SK-N-SH (cell line): ENCODE data around the gene USP10. TPM values are rescaled to one million over a fixed set of nuclear protein-coding genes. Genes with fewer than 3 reads are reported as not detected.

Source experiments
- CTCF ChIA-PET: fragments of 300-600, 350-600 bp; formaldehyde crosslinking; extraction: SDS; loops from one replicate; lab custom pipeline; 2021; lab: Yijun Ruan, JAX
- POLR2A ChIA-PET: fragments of 350-600 bp; sonication (Branson Sonifier 250); formaldehyde crosslinking; extraction: SDS; loops from one replicate; lab custom pipeline; 2020; ENCODE audit warnings: antibody characterized with exemption, inconsistent platforms; lab: Yijun Ruan, JAX
- DNase-seq: peaks from one replicate; pipeline ENCODE4 v3.0.0; 2012
- H2AFZ ChIP-seq: fragments of 200-600 bp; sonication (generic); 2 replicates; pipeline ENCODE4 v1.8.1; 2016; ENCODE audit warnings: antibody characterized with exemption, mild to moderate bottlenecking, low read depth
- H3F3A ChIP-seq: fragments of 200-600 bp; sonication (generic); replicated peaks from 2 replicates; pipeline ENCODE3; 2016; ENCODE audit warnings: antibody characterized with exemption, mild to moderate bottlenecking; ENCODE audit not compliant: insufficient read depth
- H3K27ac ChIP-seq, 2 experiments: fragments of 200-500 bp in 1 of 2; fragments of 200-600 bp in 1 of 2; sonication (Bioruptor generic) in 1 of 2; sonication (generic), shearing (Covaris generic) in 1 of 2; 2 replicates each; pipeline versions ENCODE4 v1.5.1 to v1.6.1; 2014 to 2016; ENCODE audit warnings: low read depth in 2 of 2, inconsistent platforms in 1 of 2, low read length in 1 of 2, mild to moderate bottlenecking in 1 of 2, mixed read lengths in 1 of 2
- H3K27me3 ChIP-seq: fragments of 200-600 bp; sonication (generic), shearing (Covaris generic); 2 replicates; pipeline ENCODE4 v1.6.1; 2016; ENCODE audit warnings: mixed run types; ENCODE audit not compliant: insufficient read depth
- H3K36me3 ChIP-seq, 2 experiments: fragments of 200-500 bp in 1 of 2; fragments of 200-600 bp in 1 of 2; sonication (Bioruptor generic) in 1 of 2; sonication (generic) in 1 of 2; replicated peaks in 1 of 2; 2 replicates each; pipeline versions ENCODE3 to v1.5.1; 2014 to 2016; ENCODE audit warnings: low read length in 1 of 2, mild to moderate bottlenecking in 1 of 2; ENCODE audit not compliant: insufficient read depth in 2 of 2, control insufficient read depth in 1 of 2
- H3K4me1 ChIP-seq, 2 experiments: fragments of 200-500 bp in 1 of 2; fragments of 200-600 bp in 1 of 2; sonication (Bioruptor generic) in 1 of 2; sonication (generic), shearing (Covaris generic) in 1 of 2; 2 replicates each; pipeline versions ENCODE4 v1.5.1 to v1.6.1; 2014 to 2016; ENCODE audit warnings: low read depth in 1 of 2, low read length in 1 of 2, mixed run types in 1 of 2; ENCODE audit not compliant: insufficient read depth in 2 of 2, control insufficient read depth in 1 of 2
- H3K4me2 ChIP-seq: fragments of 200-600 bp; sonication (generic), shearing (Covaris generic); 2 replicates; pipeline ENCODE4 v1.6.1; 2017; ENCODE audit warnings: mixed run types
- H3K4me3 ChIP-seq, 2 experiments: fragments of 200-500 bp in 1 of 2; fragments of 200-600 bp in 1 of 2; sonication (Bioruptor generic) in 1 of 2; sonication (generic), shearing (Covaris generic) in 1 of 2; 2 replicates each; pipeline versions ENCODE4 v1.5.1 to v1.8.1; 2014 to 2016; ENCODE audit warnings: low read depth in 2 of 2, inconsistent platforms in 1 of 2, low read length in 1 of 2, mild to moderate bottlenecking in 1 of 2, mixed read lengths in 1 of 2, moderate library complexity in 1 of 2
- H3K79me2 ChIP-seq: fragments of 200-600 bp; sonication (generic); 2 replicates; pipeline ENCODE4 v1.8.1; 2017; ENCODE audit warnings: mild to moderate bottlenecking; ENCODE audit not compliant: insufficient read depth
- H3K9ac ChIP-seq: fragments of 200-600 bp; sonication (generic); 2 replicates; pipeline ENCODE4 v1.6.1; 2017; ENCODE audit warnings: mixed run types
- H3K9me2 ChIP-seq: fragments of 200-600 bp; sonication (generic); 2 replicates; pipeline ENCODE4 v1.6.1; 2017; ENCODE audit warnings: mixed run types
- H3K9me3 ChIP-seq: fragments of 200-600 bp; sonication (generic); 2 replicates; pipeline ENCODE4 v1.6.1; 2017; ENCODE audit warnings: mixed run types, mild to moderate bottlenecking, moderate library complexity
- H4K20me1 ChIP-seq: fragments of 200-600 bp; sonication (generic); 2 replicates; pipeline ENCODE4 v1.6.1; 2017; ENCODE audit warnings: mild to moderate bottlenecking, mixed run types; ENCODE audit not compliant: insufficient read depth
- ELF1 ChIP-seq: IDR thresholded peaks from 2 replicates; pipeline ENCODE4 v1.4.0; 2012
- EP300 ChIP-seq, 2 experiments: IDR thresholded peaks; 2 replicates each; pipeline versions ENCODE4 v1.4.0 to v1.6.1; 2012; ENCODE audit warnings: borderline replicate concordance in 1 of 2, low read depth in 1 of 2, low read length in 1 of 2
- FOSL2 ChIP-seq: IDR thresholded peaks from 2 replicates; pipeline ENCODE4 v1.4.0; 2012; ENCODE audit warnings: low read depth, mild to moderate bottlenecking, moderate library complexity, borderline replicate concordance
- GABPA ChIP-seq: IDR thresholded peaks from 2 replicates; pipeline ENCODE4 v1.4.0; 2012; ENCODE audit warnings: low read depth, mild to moderate bottlenecking
- JUND ChIP-seq: IDR thresholded peaks from 2 replicates; pipeline ENCODE4 v1.4.0; 2012
- MEF2A ChIP-seq: IDR thresholded peaks from 2 replicates; pipeline ENCODE4 v1.4.0; 2012; ENCODE audit warnings: low read depth, borderline replicate concordance
- MXI1 ChIP-seq: IDR thresholded peaks from 2 replicates; pipeline ENCODE4 v1.6.1; 2012; ENCODE audit warnings: mild to moderate bottlenecking, low read depth, low read length, improper control_type of control experiment
- RCOR1 ChIP-seq: fragments of 150-350 bp; IDR thresholded peaks from 2 replicates; pipeline ENCODE4 v1.6.1; 2017; ENCODE audit warnings: antibody characterized with exemption, low read length
- RXRA ChIP-seq: IDR thresholded peaks from 2 replicates; pipeline ENCODE4 v1.4.0; 2012; ENCODE audit warnings: low read depth, mild to moderate bottlenecking, borderline replicate concordance
- TAF1 ChIP-seq: IDR thresholded peaks from 2 replicates; pipeline ENCODE4 v1.6.1; 2012; ENCODE audit warnings: low read depth, mild to moderate bottlenecking, low read length, moderate library complexity, borderline replicate concordance
- TCF12 ChIP-seq: IDR thresholded peaks from 2 replicates; pipeline ENCODE4 v1.4.0; 2012
- TEAD4 ChIP-seq: IDR thresholded peaks from 2 replicates; pipeline ENCODE4 v1.4.0; 2012; ENCODE audit warnings: mild to moderate bottlenecking, borderline replicate concordance; ENCODE audit not compliant: insufficient read depth
- YY1 ChIP-seq: IDR thresholded peaks from 2 replicates; pipeline ENCODE4 v1.4.0; 2012; ENCODE audit warnings: low read depth, mild to moderate bottlenecking
- WGBS: methylation state at CpG from one replicate; pipeline ENCODE4 v1.1.6; 2017; ENCODE audit warnings: low lambda C conversion rate; 5-methylcytosine and 5-hydroxymethylcytosine counted together
- polyA plus RNA-seq, 3 experiments: library from polyadenylated mRNA; depleted of rRNA; stranded (reverse); fragments of >200 nt; gene quantifications; 2 replicates each; pipeline ENCODE4 v1.2.3, GENCODE V29; 2012
- TF ChIP-seq, protein P1 (sequence below): IDR thresholded peaks from 2 replicates; pipeline ENCODE4; 2012
- TF ChIP-seq, protein P2 (sequence below): fragments of 200-600 bp; sonication (generic); IDR thresholded peaks from 2 replicates; pipeline ENCODE4 v1.6.1; 2017; ENCODE audit warnings: antibody characterized with exemption, mild to moderate bottlenecking, moderate library complexity
- TF ChIP-seq, protein P3 (sequence below): IDR thresholded peaks from 2 replicates; pipeline ENCODE4 v1.4.0; 2012; ENCODE audit warnings: low read depth
- TF ChIP-seq, protein P4 (sequence below): IDR thresholded peaks from 2 replicates; pipeline ENCODE4 v1.4.0; 2012; ENCODE audit warnings: low read depth, borderline replicate concordance
- TF ChIP-seq, protein P5 (sequence below): fragments of 150-350 bp; IDR thresholded peaks from 2 replicates; pipeline ENCODE4 v1.6.1; 2017; ENCODE audit warnings: antibody characterized with exemption, low read length, low read depth, borderline replicate concordance

The USP10 gene
- polyA plus RNA-seq, 1 of the 3 experiments (the other 2 are of a cell fraction) = 49.2 TPM

DNA sequence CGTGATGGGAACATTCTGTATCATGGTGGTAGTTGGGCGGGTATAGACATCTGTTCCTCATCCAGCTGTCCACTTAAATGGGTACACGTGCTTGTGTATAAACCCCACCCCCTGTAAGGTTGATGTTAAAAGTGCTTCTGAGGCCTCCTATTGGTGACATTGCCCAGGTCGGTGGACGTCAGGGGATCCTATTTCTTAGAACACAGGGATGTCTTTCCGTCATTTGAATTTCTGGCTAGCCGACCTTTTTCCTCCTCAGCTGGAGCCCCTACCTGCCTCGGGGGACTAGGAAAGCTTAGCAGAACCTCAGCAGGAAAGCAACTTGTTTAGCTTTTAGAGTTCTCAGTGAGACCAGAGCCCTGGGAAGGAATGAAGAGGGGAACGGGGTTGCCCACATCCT is 103.3 kb downstream of the USP10 start:
- 82% methylated on average over 9 of the region's 9 CpGs for WGBS
- CTCF ChIA-PET = interaction anchor here (0.7 to 1.1 kb wide), 2 partner anchors 10 to 165 kb away, joined by 3 read pairs; no protein-coding TSS in a partner anchor
- H2AFZ ChIP-seq = no peak overlapping the region
- no peak overlapping the region for H3K27ac ChIP-seq
- H3K9me3 ChIP-seq = no peaks in the 10 kb centered on the region
- no peak overlapping the region for H3K4me2 ChIP-seq
- DNase-seq = no peak
- H3K27me3 ChIP-seq = no peaks in the 10 kb centered on the region
- TF ChIP-seq, protein P1, sequence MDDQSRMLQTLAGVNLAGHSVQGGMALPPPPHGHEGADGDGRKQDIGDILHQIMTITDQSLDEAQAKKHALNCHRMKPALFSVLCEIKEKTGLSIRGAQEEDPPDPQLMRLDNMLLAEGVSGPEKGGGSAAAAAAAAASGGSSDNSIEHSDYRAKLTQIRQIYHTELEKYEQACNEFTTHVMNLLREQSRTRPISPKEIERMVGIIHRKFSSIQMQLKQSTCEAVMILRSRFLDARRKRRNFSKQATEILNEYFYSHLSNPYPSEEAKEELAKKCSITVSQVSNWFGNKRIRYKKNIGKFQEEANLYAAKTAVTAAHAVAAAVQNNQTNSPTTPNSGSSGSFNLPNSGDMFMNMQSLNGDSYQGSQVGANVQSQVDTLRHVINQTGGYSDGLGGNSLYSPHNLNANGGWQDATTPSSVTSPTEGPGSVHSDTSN = no peak
- TF ChIP-seq, protein P2, sequence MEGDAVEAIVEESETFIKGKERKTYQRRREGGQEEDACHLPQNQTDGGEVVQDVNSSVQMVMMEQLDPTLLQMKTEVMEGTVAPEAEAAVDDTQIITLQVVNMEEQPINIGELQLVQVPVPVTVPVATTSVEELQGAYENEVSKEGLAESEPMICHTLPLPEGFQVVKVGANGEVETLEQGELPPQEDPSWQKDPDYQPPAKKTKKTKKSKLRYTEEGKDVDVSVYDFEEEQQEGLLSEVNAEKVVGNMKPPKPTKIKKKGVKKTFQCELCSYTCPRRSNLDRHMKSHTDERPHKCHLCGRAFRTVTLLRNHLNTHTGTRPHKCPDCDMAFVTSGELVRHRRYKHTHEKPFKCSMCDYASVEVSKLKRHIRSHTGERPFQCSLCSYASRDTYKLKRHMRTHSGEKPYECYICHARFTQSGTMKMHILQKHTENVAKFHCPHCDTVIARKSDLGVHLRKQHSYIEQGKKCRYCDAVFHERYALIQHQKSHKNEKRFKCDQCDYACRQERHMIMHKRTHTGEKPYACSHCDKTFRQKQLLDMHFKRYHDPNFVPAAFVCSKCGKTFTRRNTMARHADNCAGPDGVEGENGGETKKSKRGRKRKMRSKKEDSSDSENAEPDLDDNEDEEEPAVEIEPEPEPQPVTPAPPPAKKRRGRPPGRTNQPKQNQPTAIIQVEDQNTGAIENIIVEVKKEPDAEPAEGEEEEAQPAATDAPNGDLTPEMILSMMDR = no peak
- TF ChIP-seq, protein P3, sequence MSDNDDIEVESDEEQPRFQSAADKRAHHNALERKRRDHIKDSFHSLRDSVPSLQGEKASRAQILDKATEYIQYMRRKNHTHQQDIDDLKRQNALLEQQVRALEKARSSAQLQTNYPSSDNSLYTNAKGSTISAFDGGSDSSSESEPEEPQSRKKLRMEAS = no peak
- TF ChIP-seq MXI1 (no peak), EP300 (IDR thresholded peaks at IDR 0.05; ENCODE audit: borderline replicate concordance in 1 of 2, low read depth in 1 of 2, low read length in 1 of 2) (no peak), FOSL2 (no peak), RXRA (no peak), GABPA (no peak), ELF1 (no peak)
- POLR2A ChIA-PET = no interaction called here
- peaks cover 24% of the 10 kb centered on the region for H3F3A ChIP-seq
- no peaks in the 10 kb centered on the region for H3K36me3 ChIP-seq
- no peaks in the 10 kb centered on the region for H4K20me1 ChIP-seq
- H3K79me2 ChIP-seq = no peaks in the 10 kb centered on the region
- H3K9ac ChIP-seq = no peak overlapping the region
- H3K4me1 ChIP-seq = peaks cover 9 to 11% of the 10 kb centered on the region in 2 experiments; a peak in 2 of 4 replicates
- H3K9me2 ChIP-seq = no peaks in the 10 kb centered on the region
- H3K4me3 ChIP-seq = no peak overlapping the region

DNA sequence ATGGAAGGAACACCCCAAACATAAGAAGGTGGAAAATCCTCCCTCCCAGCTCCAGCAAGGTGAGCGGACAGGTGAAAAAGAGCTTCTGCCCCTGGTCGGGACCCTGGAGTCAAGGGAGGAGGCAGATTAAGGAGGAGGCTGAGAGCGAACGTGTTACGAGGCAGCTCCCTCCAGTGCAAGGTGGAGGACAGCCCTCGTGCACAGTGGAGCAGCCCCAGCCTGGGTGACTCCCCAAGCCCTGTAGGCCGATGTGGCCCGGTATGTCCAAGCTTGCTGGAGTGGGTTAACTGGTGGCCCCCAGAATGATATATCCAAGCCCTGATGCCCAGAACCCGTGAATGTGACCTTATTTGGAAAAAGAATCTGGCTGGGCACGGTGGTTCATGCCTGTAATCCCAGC is 104.5 kb downstream of the USP10 start:
- no peaks in the 10 kb centered on the region for H3K36me3 ChIP-seq
- no peaks in the 10 kb centered on the region for H3K79me2 ChIP-seq
- H3K4me3 ChIP-seq = no peak overlapping the region
- no peaks in the 10 kb centered on the region for H4K20me1 ChIP-seq
- no peaks in the 10 kb centered on the region for H3K9me2 ChIP-seq
- no peak overlapping the region for H2AFZ ChIP-seq
- no peak overlapping the region for H3K4me2 ChIP-seq
- ChIA-PET CTCF (interaction anchor here (1.0 to 1.5 kb wide), 3 partner anchors 78 to 166 kb away, joined by 3 to 4 read pairs (median 4); no protein-coding TSS in a partner anchor), POLR2A (interaction anchor here (0.7 kb wide), 1 partner anchor 305 kb away, joined by 3 read pairs; no protein-coding TSS in a partner anchor)
- no peak overlapping the region for H3K27ac ChIP-seq
- H3K9me3 ChIP-seq = no peaks in the 10 kb centered on the region
- DNase-seq = no peak
- no peaks in the 10 kb centered on the region for H3K27me3 ChIP-seq
- H3K4me1 ChIP-seq = peaks cover 9 to 11% of the 10 kb centered on the region in 2 experiments; a peak in 2 of 4 replicates
- 98% methylated on average over 5 of the region's 10 CpGs for WGBS
- H3F3A ChIP-seq = peaks cover 24% of the 10 kb centered on the region
- no peak overlapping the region for H3K9ac ChIP-seq
- TF ChIP-seq, protein P4, sequence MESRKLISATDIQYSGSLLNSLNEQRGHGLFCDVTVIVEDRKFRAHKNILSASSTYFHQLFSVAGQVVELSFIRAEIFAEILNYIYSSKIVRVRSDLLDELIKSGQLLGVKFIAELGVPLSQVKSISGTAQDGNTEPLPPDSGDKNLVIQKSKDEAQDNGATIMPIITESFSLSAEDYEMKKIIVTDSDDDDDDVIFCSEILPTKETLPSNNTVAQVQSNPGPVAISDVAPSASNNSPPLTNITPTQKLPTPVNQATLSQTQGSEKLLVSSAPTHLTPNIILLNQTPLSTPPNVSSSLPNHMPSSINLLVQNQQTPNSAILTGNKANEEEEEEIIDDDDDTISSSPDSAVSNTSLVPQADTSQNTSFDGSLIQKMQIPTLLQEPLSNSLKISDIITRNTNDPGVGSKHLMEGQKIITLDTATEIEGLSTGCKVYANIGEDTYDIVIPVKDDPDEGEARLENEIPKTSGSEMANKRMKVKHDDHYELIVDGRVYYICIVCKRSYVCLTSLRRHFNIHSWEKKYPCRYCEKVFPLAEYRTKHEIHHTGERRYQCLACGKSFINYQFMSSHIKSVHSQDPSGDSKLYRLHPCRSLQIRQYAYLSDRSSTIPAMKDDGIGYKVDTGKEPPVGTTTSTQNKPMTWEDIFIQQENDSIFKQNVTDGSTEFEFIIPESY = no peak
- TF ChIP-seq JUND (no peak), TEAD4 (no peak), TCF12 (no peak), TAF1 (no peak), ELF1 (no peak), YY1 (no peak), RCOR1 (no peak), MEF2A (no peak), MXI1 (no peak)
- TF ChIP-seq, protein P5, sequence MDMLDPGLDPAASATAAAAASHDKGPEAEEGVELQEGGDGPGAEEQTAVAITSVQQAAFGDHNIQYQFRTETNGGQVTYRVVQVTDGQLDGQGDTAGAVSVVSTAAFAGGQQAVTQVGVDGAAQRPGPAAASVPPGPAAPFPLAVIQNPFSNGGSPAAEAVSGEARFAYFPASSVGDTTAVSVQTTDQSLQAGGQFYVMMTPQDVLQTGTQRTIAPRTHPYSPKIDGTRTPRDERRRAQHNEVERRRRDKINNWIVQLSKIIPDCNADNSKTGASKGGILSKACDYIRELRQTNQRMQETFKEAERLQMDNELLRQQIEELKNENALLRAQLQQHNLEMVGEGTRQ = no peak
- TF ChIP-seq, protein P1 = no peak
- TF ChIP-seq, protein P2 = no peak
